ENCODE results near the gene TTLL10.

GRCh38 chr1:1233567-1233892 is 59.9 kb downstream of the TTLL10 start:
- TF ChIP-seq ZNF274 (IDR thresholded peaks at IDR 0.05; ENCODE audit: low read depth, low read length) (no peak), YY1 (IDR thresholded peaks at IDR 0.05; ENCODE audit: insufficient read depth, insufficient read length) (no peak)

All from NT2/D1 (cell line).